ENCODE data around the gene STRADB. TPM values are rescaled to one million over a fixed set of nuclear protein-coding genes. Genes with fewer than 3 reads are reported as not detected.

Gene STRADB
- total and polyA plus RNA-seq, 2 experiments from 2014 or later: 62.5 to 68.3 TPM

GRCh38 chr2:201460532-201460931 is 9.0 kb downstream of the STRADB start:
- DNase-seq (ENCODE audit: low spot score): no peak
- Histone ChIP-seq H2AFZ (no peak overlapping the region), H3K9me2 (replicated peaks; ENCODE audit: insufficient read depth) (no peaks in the 10 kb centered on the region)

GRCh38 chr2:201464547-201464946 is 13.0 kb downstream of the STRADB start:
- no peak for DNase-seq (ENCODE audit: low spot score)
- no peaks in the 10 kb centered on the region for H3K9me2 ChIP-seq (replicated peaks; ENCODE audit: insufficient read depth)
- WGBS (ENCODE audit: low lambda C conversion rate, missing lambda C conversion rate): 93% methylated on average over 1 of the region's 1 CpG
- TF ChIP-seq, protein P1, sequence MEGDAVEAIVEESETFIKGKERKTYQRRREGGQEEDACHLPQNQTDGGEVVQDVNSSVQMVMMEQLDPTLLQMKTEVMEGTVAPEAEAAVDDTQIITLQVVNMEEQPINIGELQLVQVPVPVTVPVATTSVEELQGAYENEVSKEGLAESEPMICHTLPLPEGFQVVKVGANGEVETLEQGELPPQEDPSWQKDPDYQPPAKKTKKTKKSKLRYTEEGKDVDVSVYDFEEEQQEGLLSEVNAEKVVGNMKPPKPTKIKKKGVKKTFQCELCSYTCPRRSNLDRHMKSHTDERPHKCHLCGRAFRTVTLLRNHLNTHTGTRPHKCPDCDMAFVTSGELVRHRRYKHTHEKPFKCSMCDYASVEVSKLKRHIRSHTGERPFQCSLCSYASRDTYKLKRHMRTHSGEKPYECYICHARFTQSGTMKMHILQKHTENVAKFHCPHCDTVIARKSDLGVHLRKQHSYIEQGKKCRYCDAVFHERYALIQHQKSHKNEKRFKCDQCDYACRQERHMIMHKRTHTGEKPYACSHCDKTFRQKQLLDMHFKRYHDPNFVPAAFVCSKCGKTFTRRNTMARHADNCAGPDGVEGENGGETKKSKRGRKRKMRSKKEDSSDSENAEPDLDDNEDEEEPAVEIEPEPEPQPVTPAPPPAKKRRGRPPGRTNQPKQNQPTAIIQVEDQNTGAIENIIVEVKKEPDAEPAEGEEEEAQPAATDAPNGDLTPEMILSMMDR (IDR thresholded peaks at IDR 0.05; ENCODE audit: poor library complexity): no peak
- TF ChIP-seq EZH2 (IDR thresholded peaks at IDR 0.05; ENCODE audit: borderline replicate concordance) (no peak), EZH2phosphoT487 (IDR thresholded peaks at IDR 0.05; ENCODE audit: low read depth, severe bottlenecking, unreplicated experiment) (no peak)
- no peaks in the 10 kb centered on the region for H3K27me3 ChIP-seq
- no peak overlapping the region for H3K4me3 ChIP-seq
- H3K4me1 ChIP-seq (ENCODE audit: insufficient read depth): peaks cover 21% of the 10 kb centered on the region
- peaks cover 8% of the 10 kb centered on the region for H3K9me3 ChIP-seq (ENCODE audit: low read depth)
- no peak overlapping the region for H3K27ac ChIP-seq
- no peaks in the 10 kb centered on the region for H3K36me3 ChIP-seq (replicated peaks; ENCODE audit: insufficient read depth, low read depth)
- H4K20me1 ChIP-seq (ENCODE audit: insufficient read depth, poor library complexity, severe bottlenecking): no peaks in the 10 kb centered on the region
- H3K79me2 ChIP-seq: no peaks in the 10 kb centered on the region
- no peak overlapping the region for H3K4me2 ChIP-seq
- H2AFZ ChIP-seq: no peak overlapping the region

More at GRCh38 chr2:201460532-201460931, 9.0 kb downstream of the STRADB start:
- 100% methylated on average over 1 of the region's 1 CpG for WGBS (ENCODE audit: low lambda C conversion rate, missing lambda C conversion rate)
- no peak overlapping the region for H3K4me2 ChIP-seq
- peaks cover 7% of the 10 kb centered on the region for H3K79me2 ChIP-seq
- no peaks in the 10 kb centered on the region for H3K36me3 ChIP-seq (replicated peaks; ENCODE audit: insufficient read depth, low read depth)
- H3K27me3 ChIP-seq: no peaks in the 10 kb centered on the region
- H3K27ac ChIP-seq: no peak overlapping the region
- H4K20me1 ChIP-seq (ENCODE audit: insufficient read depth, poor library complexity, severe bottlenecking): no peaks in the 10 kb centered on the region
- peaks cover 8% of the 10 kb centered on the region for H3K9me3 ChIP-seq (ENCODE audit: low read depth)
- H3K4me3 ChIP-seq: no peak overlapping the region
- TF ChIP-seq EZH2phosphoT487 (IDR thresholded peaks at IDR 0.05; ENCODE audit: low read depth, severe bottlenecking, unreplicated experiment): no peak
- TF ChIP-seq, protein P1 (IDR thresholded peaks at IDR 0.05; ENCODE audit: poor library complexity): no peak
- no peak for TF ChIP-seq EZH2 (IDR thresholded peaks at IDR 0.05; ENCODE audit: borderline replicate concordance)
- peaks cover 8% of the 10 kb centered on the region for H3K4me1 ChIP-seq (ENCODE audit: insufficient read depth)

DNA sequence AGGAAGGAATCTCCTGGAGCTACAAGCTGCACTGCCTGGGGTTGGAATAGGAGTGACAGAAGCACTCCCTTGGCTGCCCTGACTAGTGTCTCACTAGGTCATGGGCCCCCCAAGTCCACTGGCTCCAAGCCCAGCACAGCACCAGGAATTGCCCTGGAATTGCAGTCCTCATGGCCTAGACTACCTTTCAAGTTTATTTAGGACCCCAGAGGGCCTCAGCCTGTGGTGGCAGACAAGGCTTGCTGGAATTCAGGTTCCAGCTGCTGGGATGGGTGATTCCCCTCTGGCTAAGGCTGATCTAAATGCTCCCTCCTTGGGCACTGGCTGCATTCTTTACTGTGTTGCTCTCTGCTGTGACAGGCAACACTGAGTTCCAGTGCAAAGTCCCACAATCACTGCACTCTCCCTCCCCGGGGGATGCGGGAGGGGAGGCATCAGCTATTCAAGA is 14.0 kb downstream of the STRADB start:
- H3K9me3 ChIP-seq (ENCODE audit: low read depth): peaks cover 8% of the 10 kb centered on the region
- no peaks in the 10 kb centered on the region for H3K27me3 ChIP-seq
- peaks cover 21% of the 10 kb centered on the region for H3K4me1 ChIP-seq (ENCODE audit: insufficient read depth)
- H2AFZ ChIP-seq: no peak overlapping the region
- no peaks in the 10 kb centered on the region for H4K20me1 ChIP-seq (ENCODE audit: insufficient read depth, poor library complexity, severe bottlenecking)
- H3K4me3 ChIP-seq: no peak overlapping the region
- H3K4me2 ChIP-seq: no peak overlapping the region
- H3K9me2 ChIP-seq (replicated peaks; ENCODE audit: insufficient read depth): no peaks in the 10 kb centered on the region
- H3K79me2 ChIP-seq: no peaks in the 10 kb centered on the region
- no peaks in the 10 kb centered on the region for H3K36me3 ChIP-seq (replicated peaks; ENCODE audit: insufficient read depth, low read depth)
- DNase-seq (ENCODE audit: low spot score): no peak
- H3K27ac ChIP-seq: peak overlapping the region; percentile 40
- WGBS (ENCODE audit: low lambda C conversion rate, missing lambda C conversion rate): 74% methylated on average over 2 of the region's 2 CpGs
- TF ChIP-seq EZH2phosphoT487 (IDR thresholded peaks at IDR 0.05; ENCODE audit: low read depth, severe bottlenecking, unreplicated experiment) (no peak), EZH2 (IDR thresholded peaks at IDR 0.05; ENCODE audit: borderline replicate concordance) (no peak)
- TF ChIP-seq, protein P1 (IDR thresholded peaks at IDR 0.05; ENCODE audit: poor library complexity): no peak
